GM13977 (cell line): ENCODE measurements around the gene CXCR5.

Experiments used
- DNase-seq: peaks from one replicate; pipeline ENCODE4 v3.0.0; 2012; ENCODE audit warnings: low spot score
- CTCF ChIP-seq: IDR thresholded peaks from 2 replicates; pipeline ENCODE4 v1.5.1; 2012; ENCODE audit warnings: mild to moderate bottlenecking, control low read depth; ENCODE audit not compliant: insufficient read depth; ENCODE audit errors: extremely low read depth, missing control alignments
- in situ Hi-C: fragments of 300-500 bp; cut with MboI; formaldehyde crosslinking; loops from one replicate; pipeline ENCODE4 v1.12.0; 2022; ENCODE audit warnings: low sequenced_read_pairs, low pct_unique_long_range_greater_than_20kb, mixed read lengths, inconsistent platforms; ENCODE audit not compliant: unreplicated experiment

The CXCR5 gene

GRCh38 chr11:118900535-118901384 is 17.1 kb downstream of the CXCR5 start:
- no peak for DNase-seq
- in situ Hi-C loops, result no loop called here
- no peak for TF ChIP-seq CTCF

GRCh38 chr11:118901494-118902335 is 18.0 kb downstream of the CXCR5 start:
- in situ Hi-C loops, result no loop called here
- TF ChIP-seq CTCF, result peak; percentile 2
- no peak for DNase-seq

- DNase-seq, result no peak
- in situ Hi-C loops, result no loop called here
- no peak for TF ChIP-seq CTCF
Measured at GRCh38 chr11:118902336-118903203, 18.9 kb downstream of the CXCR5 start.

GRCh38 chr11:118903204-118904015 is 19.7 kb downstream of the CXCR5 start:
- in situ Hi-C loops, result no loop called here

More at GRCh38 chr11:118903204-118904015, 19.7 kb downstream of the CXCR5 start:
- no peak for TF ChIP-seq CTCF
- no peak for DNase-seq
